ENCODE measurements around the gene PBRM1. TPM values are rescaled to one million over a fixed set of nuclear protein-coding genes. Genes with fewer than 3 reads are reported as not detected.

The PBRM1 gene
- total RNA-seq, 1 donor from 2014 or later, result 62.1 TPM

GRCh38 chr3:52633786-52634185 is 51.9 kb downstream of the PBRM1 start:
- ATAC-seq (ENCODE audit: low read depth), result no peak

GRCh38 chr3:52625041-52625440 is 60.7 kb downstream of the PBRM1 start:
- POLR2A ChIA-PET, result no interaction called here
- no peak overlapping the region for H3K27ac Mint-ChIP-seq

More at GRCh38 chr3:52633786-52634185, 51.9 kb downstream of the PBRM1 start:
- Mint-ChIP-seq H3K27me3 (no peaks in the 10 kb centered on the region), H3K36me3 (ENCODE audit: low read depth) (peaks cover 55% of the 10 kb centered on the region), H3K9me3 (no peaks in the 10 kb centered on the region), H3K4me3 (no peak overlapping the region), H3K4me1 (no peaks in the 10 kb centered on the region), H3K27ac (no peak overlapping the region)
- DNase-seq, result no peak
- ChIA-PET POLR2A (no interaction called here), CTCF (no interaction called here)
- intact Hi-C loops (cut with micrococcal nuclease), result no loop called here
- no peak for TF ChIP-seq CTCF (IDR thresholded peaks at IDR 0.05)

DNA sequence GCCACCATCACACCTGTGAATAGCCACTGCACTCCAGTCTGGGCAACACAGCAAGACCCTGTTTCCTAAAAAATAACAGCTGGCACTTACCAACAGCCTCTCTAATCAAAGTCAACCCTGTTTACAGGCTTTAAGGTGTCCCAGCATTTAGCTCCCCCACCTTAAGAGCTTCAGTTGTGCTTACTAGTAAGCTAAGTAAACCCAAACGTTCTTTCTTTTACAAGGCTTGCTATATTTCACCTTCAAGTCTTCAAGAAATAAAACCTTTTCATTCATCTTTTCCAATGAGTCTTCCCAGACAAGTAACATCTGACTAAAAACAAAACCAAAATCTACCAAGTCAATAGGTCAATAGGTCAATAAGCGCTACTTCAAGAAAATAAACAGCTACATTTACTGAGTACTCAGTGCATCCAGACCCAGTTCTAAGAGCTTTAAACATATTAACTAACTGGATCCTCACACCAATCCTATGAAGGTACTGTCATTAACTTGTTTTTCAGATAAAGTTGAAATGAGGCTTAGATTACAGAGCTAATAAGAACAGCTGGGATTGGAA is 62.4 kb downstream of the PBRM1 start:
- no peak for DNase-seq
- H3K27me3 Mint-ChIP-seq, result no peaks in the 10 kb centered on the region

More at GRCh38 chr3:52625041-52625440, 60.7 kb downstream of the PBRM1 start:
- Mint-ChIP-seq H3K4me3 (no peak overlapping the region), H3K27me3 (no peaks in the 10 kb centered on the region), H3K9me3 (no peaks in the 10 kb centered on the region), H3K36me3 (ENCODE audit: low read depth) (peaks cover 68% of the 10 kb centered on the region), H3K4me1 (no peaks in the 10 kb centered on the region)
- ATAC-seq (ENCODE audit: low read depth) (no peak), DNase-seq (no peak)
- CTCF ChIA-PET, result no interaction called here
- intact Hi-C loops (cut with micrococcal nuclease), result no loop called here
- no peak for TF ChIP-seq CTCF (IDR thresholded peaks at IDR 0.05)

GRCh38 chr3:52620580-52620979 is 65.1 kb downstream of the PBRM1 start:
- H3K4me3 Mint-ChIP-seq, result no peak overlapping the region
- peaks cover 61% of the 10 kb centered on the region for H3K36me3 Mint-ChIP-seq (ENCODE audit: low read depth)
- H3K4me1 Mint-ChIP-seq, result no peaks in the 10 kb centered on the region
- no peaks in the 10 kb centered on the region for H3K27me3 Mint-ChIP-seq
- POLR2A ChIA-PET, result no interaction called here
- no peaks in the 10 kb centered on the region for H3K9me3 Mint-ChIP-seq
- ATAC-seq (ENCODE audit: low read depth), result no peak
- CTCF ChIA-PET, result no interaction called here
- no peak for TF ChIP-seq CTCF (IDR thresholded peaks at IDR 0.05)
- H3K27ac Mint-ChIP-seq, result no peak overlapping the region
- intact Hi-C loops (cut with micrococcal nuclease), result no loop called here
- DNase-seq, result no peak

More for the DNA sequence above, 62.4 kb downstream of the PBRM1 start:
- Mint-ChIP-seq H3K9me3 (no peaks in the 10 kb centered on the region), H3K4me3 (no peak overlapping the region), H3K36me3 (ENCODE audit: low read depth) (peaks cover 63% of the 10 kb centered on the region), H3K4me1 (no peaks in the 10 kb centered on the region), H3K27ac (no peak overlapping the region)
- CTCF ChIA-PET, result no interaction called here
- no peak for TF ChIP-seq CTCF (IDR thresholded peaks at IDR 0.05)
- intact Hi-C loops (cut with micrococcal nuclease), result no loop called here
- POLR2A ChIA-PET, result interaction anchor here (0.7 kb wide), 1 partner anchor 68 kb away, joined by 3 read pairs; no protein-coding TSS in a partner anchor
- ATAC-seq (ENCODE audit: low read depth), result no peak

DNA sequence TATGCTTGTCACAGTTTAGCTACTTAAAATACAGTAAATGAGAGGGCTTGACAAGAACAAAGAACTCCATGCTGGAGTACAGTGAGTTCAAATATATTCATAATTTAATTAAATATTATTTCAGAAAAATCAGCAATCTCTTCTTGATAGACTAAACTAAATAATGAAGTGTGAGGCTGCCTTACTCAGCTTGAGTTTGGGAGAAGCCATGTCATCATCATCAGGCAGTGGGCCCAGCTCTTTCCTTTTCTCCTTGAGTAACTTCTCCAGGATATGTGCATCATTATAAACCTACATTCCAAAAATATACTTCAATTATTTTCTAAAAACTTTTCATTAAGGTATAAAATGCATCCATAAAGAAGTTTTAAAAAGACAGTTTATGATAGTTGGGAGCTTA is 70.5 kb downstream of the PBRM1 start:
- intact Hi-C loops (cut with micrococcal nuclease), result no loop called here
- peaks cover 71% of the 10 kb centered on the region for H3K36me3 Mint-ChIP-seq (ENCODE audit: low read depth)
- H3K4me3 Mint-ChIP-seq, result no peak overlapping the region
- H3K27me3 Mint-ChIP-seq, result no peaks in the 10 kb centered on the region
- no peaks in the 10 kb centered on the region for H3K9me3 Mint-ChIP-seq
- ChIA-PET POLR2A (no interaction called here), CTCF (no interaction called here)
- no peak for ATAC-seq (ENCODE audit: low read depth)
- H3K27ac Mint-ChIP-seq, result no peak overlapping the region
- DNase-seq, result no peak
- TF ChIP-seq CTCF (IDR thresholded peaks at IDR 0.05), result no peak
- H3K4me1 Mint-ChIP-seq, result no peaks in the 10 kb centered on the region

All from activated B cell treated with CpG ODN at 0.5 μM for 24 hours (primary cell).